Measurements from ENCODE around the gene PLA2G2C.

PLA2G2C gene

DNA sequence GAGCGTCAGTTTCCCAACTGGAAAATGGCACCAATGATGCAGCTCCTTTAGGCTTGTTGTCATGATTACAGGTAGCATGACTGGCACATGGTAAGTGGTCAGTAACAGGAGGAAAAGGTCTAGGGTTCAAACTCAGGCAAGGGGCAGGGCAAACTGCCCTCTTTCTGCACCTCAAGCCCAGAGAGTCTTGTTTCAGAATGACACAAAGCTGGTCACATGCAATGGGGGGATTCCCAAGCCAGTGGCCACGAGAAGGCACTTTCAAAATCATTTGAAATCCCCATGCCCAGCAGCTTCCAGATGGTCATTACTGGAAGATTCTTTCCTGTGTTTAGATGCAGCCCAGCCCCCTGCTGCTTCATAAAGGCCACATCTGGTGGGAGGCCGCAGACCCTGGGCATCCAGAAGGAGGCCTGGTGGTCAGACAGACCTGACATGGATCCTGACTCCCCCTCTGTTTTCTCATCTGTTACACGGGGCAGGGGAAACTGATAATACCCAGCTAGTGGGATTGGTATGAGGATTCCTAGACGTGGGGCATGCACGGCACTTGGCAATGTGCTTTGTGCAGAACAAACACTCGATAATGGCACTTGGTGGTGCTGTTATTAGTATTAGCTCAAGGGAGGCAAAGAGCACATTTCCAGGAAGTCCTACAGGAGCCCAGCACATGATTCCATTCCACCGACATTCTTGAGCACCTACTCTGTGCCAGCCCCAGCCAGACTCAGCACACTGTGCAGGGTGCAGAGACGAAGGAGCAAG, 60.1 kb downstream of the PLA2G2C start:
- DNase-seq: no peak

DNA sequence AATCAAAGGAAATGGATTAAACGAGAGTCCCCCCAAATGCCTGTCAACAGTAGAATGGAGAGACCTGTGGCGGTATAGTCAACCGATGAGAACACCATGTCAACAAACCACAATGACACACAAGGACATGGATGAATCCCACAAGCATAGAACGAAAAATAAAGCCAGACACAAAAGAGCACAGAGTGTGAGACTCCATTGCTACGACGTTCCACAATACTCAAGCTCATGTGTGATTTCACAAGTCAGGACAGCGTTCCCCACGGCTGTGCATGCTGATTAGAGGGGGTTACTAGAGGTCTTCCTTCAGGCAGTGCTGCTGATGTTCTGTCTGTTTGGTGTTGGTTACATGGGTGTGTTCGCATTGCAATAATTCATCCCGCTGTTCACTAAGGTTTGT, 61.2 kb downstream of the PLA2G2C start:
- no peak for DNase-seq

DNA sequence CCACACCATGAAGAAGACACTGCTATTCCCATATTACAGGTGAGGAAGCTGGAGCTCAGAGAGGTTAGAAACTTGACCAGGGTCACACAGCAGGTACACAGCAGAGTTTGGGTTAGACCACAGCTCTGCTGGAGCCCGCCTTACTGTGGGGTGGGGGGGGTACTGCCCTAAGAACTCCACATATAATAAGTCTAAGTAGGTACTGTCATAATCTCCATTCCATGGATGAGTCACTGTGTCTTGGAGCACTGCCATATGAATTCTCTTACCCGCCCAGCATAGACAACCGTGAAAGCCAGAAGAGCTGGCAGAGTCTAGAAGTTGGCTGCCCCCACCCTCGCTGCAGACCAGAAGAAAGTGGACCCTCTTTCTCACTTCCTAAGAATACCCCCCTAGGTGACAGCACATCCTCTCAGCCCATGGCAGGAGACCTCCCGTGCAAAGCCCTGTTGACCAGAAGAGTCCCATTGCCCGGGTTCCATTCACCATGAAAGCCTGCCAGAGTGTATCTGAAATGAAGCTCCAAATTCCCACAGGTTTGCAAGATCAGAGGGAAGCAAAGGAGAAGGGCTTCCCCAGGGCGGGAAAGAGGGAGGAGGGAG, 61.8 kb downstream of the PLA2G2C start:
- DNase-seq: no peak

DNA sequence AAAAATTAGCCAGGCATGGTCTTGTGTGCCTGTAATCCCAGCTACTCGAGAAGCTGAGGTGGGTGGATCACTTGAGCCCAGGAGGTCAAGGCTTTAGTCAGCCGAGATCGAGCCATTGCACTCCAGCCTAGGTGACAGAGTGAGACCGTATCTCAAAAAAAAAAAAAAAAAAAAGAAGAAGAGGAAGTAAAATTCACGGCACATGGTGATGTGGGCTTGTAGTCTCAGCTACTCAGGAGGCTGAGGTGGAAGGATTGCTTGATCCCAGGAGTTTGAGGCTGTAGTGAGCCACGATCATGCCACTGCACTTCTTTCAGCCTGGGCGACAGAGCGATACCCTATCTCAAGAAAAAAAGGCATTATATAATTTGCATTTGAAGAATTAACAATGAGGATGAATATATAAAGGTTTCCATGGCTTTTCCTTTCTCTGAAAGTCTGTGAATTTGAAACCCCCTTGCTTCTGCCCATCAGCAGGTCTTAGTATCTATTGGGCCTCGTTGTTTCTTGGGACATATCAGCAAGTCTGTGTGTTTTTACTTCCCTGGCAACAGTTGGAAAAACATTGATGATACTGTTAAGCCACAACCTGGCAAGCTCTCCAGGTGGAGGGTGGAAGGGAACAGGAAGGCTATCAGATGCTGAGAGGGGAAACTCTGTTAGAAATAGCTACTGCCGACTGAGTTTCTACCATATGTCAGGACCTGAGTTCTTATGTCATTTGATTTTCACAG, 62.4 kb downstream of the PLA2G2C start:
- DNase-seq: no peak

DNA sequence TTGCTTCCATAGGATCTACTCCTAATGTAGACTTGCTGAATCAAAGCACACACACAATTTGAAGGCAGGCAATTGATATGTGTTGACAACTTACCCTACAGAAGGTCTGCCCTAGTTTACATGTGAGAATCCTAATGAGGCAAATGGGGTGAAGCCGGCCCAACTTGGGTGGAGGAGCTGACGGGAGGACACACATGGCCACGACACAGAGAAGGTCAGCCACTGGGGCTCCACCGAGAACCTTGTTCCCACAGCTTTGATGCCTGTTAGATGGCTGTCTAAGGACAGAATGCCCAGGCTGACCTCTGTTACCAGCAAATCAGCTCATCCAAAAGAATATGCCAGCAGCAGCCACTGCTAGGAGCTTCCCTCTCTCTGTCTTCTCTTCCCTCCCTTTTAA, 65.5 kb downstream of the PLA2G2C start:
- DNase-seq: no peak

DNA sequence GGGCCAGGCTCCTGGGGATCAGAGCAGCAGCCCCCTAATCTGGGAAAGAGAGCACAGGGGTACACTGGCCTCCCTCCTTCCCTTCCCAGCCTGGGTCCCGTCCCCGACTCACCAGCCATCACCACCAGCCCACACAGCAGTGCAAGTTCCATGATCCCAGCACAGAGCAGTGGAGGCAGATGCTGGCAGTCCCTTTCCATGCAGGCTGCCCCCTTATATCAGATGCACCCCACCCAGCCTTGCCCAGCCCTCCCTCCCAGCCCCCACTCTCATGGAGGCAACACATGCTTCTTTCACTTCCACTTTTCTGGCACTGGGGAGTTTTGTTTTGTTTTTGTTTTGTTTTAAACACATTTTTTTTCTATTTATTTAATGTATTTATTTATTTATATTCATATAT, 67.0 kb downstream of the PLA2G2C start, which contains the start of gene PLA2G2D:
Gene PLA2G2D (minus strand): TSS at position 190 of the 400 bp plus-strand sequence. CDS start 38 bp downstream, at position 152.
- DNase-seq: no peak

DNA sequence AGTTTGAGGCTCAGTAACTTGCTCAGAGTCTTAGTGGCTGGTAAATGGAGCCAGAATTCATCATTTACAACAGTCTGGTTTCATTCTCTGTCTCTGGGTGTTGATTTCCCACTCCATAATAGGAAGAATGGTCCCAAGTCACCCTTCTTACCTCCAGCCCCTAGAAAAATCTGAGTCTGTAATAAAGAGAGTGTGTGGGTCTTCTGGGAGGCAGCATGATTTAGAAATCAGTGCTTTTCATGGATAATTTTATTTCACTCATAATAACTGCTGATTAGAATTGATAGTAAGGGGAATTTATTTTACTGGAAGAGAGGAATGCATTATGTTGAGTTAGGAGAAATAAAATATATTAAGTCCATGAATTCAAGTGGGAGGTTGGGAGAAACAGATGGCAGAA, 69.1 kb downstream of the PLA2G2C start:
- no peak for DNase-seq

DNA sequence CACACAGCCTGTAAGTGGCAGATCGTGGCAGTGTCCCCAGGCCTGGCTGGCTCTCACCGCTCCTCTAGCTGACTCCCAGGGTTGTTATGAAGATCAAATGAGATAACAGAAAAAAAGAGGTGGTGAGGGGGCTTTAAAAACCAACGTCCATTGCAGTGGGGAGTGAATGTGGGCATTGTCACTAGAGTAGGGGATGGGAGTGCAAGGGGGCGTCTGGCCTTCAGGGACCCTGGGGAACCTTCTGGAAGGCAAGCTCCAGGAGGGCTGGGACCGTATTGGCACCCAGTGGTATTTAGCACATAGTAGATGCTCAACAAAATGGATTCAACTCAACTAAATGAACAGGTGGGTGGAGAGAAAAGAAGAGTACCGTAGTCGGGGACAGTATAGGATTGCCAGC, 70.4 kb downstream of the PLA2G2C start:
- no peak for DNase-seq

DNA sequence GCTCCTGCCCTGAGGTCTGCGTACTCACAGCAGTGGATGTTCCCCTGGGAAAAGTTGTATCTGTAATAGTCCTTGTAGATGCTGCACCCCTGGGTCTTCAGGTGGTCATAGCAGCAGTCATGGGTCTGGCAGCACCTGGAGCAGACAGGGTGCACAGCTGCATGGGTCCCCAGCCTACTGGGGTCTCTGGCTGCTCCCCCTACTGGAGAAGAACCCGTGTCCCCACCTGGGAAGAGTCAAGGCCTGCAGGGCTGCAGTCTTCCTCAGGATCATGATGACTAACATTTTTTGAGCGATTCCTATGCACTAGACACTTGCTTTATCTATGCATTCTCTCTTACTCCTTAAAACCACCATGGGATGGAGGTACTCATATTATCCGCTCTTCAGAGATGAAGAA, 70.8 kb downstream of the PLA2G2C start:
- no peak for DNase-seq

DNA sequence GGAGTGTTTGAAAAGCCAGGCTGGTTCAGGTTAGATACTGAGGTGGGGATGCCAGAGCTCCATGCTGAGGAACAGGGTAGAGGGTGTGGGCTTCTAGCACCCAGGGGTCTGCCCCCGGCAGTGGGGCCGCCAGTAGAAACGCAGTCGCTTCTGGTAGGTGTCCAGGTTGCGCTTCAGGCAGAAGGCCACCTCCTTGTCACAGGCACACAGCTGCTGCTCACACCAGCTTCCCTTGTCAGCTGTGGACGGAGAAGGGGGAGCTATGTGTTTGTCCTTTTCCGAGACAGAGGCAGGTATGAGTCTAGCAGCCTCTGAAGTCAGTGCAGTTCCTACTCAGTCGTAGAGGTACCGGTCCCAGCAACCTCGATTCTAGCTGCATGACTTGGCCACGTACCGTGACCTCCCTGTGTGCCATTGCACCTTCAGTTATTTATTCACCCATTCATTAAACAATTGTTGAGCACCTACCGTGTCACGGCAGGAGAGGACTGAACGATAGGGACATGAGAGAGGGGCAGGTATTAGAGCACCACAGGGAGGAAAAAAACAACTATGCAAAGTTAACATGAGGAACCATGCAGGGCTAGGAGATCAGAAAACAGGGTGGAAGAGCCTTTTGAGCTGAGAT, 72.2 kb downstream of the PLA2G2C start:
- DNase-seq: no peak

All from retina (tissue), 1 donor.